ENCODE measurements around the gene KSR2.

DNA sequence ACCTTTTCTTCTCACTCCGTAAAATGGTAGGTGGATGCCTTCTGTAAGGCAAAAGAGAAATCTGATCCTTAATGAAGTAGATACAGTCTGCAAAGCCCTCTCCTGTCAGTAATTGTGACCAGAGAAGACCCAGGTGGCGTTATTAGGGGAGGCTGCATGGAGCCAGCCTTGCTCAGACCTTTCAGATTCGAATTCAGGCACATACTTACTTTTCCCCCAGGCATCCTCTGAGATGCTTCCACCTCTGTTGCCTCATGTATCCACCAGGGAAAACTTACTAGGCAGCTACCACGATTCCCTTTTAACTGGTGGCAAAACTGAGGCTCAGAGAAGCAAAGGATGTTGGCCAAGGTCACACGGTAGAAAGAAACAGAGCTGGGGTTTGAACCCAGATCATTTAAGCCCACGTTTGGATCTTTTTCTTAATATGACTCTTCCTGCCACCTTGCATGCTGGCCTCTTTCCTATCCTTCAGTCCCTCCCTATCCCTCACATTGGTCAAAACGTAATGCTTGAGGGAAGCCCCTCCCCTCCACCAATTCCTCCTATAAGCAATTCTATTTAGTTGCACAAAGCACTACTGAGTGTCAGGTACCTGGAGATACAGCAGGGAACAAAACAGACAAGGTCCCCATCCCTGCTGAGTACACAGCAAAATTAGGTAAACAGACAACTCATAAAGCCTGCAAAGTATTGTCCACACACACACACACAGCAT, 179.4 kb downstream of the KSR2 start:
- TF ChIP-seq, protein P1, sequence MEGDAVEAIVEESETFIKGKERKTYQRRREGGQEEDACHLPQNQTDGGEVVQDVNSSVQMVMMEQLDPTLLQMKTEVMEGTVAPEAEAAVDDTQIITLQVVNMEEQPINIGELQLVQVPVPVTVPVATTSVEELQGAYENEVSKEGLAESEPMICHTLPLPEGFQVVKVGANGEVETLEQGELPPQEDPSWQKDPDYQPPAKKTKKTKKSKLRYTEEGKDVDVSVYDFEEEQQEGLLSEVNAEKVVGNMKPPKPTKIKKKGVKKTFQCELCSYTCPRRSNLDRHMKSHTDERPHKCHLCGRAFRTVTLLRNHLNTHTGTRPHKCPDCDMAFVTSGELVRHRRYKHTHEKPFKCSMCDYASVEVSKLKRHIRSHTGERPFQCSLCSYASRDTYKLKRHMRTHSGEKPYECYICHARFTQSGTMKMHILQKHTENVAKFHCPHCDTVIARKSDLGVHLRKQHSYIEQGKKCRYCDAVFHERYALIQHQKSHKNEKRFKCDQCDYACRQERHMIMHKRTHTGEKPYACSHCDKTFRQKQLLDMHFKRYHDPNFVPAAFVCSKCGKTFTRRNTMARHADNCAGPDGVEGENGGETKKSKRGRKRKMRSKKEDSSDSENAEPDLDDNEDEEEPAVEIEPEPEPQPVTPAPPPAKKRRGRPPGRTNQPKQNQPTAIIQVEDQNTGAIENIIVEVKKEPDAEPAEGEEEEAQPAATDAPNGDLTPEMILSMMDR (IDR thresholded peaks at IDR 0.05), result no peak
- TF ChIP-seq EZH2phosphoT487 (IDR thresholded peaks at IDR 0.05), result no peak
- no peak for TF ChIP-seq EZH2 (IDR thresholded peaks at IDR 0.05)
